Loucy (cell line): ENCODE results near the gene LAMA4.

Experiments used
- H2AFZ ChIP-seq: fragments of 200-600 bp; sonication (generic); 2 replicates; pipeline ENCODE4 v1.6.0; 2016; ENCODE audit warnings: antibody characterized with exemption, mild to moderate bottlenecking, low read length, moderate library complexity
- H3F3A ChIP-seq: fragments of 200-600 bp; 2 replicates; pipeline ENCODE4 v1.6.0; 2016; ENCODE audit warnings: antibody characterized with exemption, low read depth, mild to moderate bottlenecking
- H3K27me3 ChIP-seq: fragments of 200-600 bp; sonication (generic); 2 replicates; pipeline ENCODE4 v1.6.1; 2014; ENCODE audit warnings: low read length, mild to moderate bottlenecking; ENCODE audit not compliant: insufficient read depth, poor library complexity, severe bottlenecking
- H3K36me3 ChIP-seq: fragments of 200-600 bp; sonication (generic); 2 replicates; pipeline ENCODE4 v1.6.1; 2016; ENCODE audit warnings: low read length; ENCODE audit not compliant: insufficient read depth
- H3K4me1 ChIP-seq: fragments of 200-600 bp; sonication (generic); 2 replicates; pipeline ENCODE4 v1.5.1; 2014; ENCODE audit warnings: low read length, mild to moderate bottlenecking; ENCODE audit not compliant: insufficient read depth, poor library complexity, severe bottlenecking
- H3K4me2 ChIP-seq: fragments of 200-600 bp; sonication (generic); 2 replicates; pipeline ENCODE4 v1.6.0; 2014; ENCODE audit warnings: antibody characterized with exemption, low read length, low read depth, mild to moderate bottlenecking; ENCODE audit not compliant: poor library complexity, severe bottlenecking
- H3K4me3 ChIP-seq: fragments of 200-600 bp; sonication (generic); 2 replicates; pipeline ENCODE4 v1.5.1; 2014; ENCODE audit warnings: low read length, mild to moderate bottlenecking, mixed read lengths; ENCODE audit not compliant: poor library complexity, severe bottlenecking
- H3K79me2 ChIP-seq: fragments of 200-600 bp; sonication (generic); 2 replicates; pipeline ENCODE4 v1.6.1; 2014; ENCODE audit warnings: low read length; ENCODE audit not compliant: insufficient read depth
- H3K9ac ChIP-seq: fragments of 200-600 bp; sonication (generic); 2 replicates; pipeline ENCODE4 v1.6.0; 2014; ENCODE audit warnings: mild to moderate bottlenecking, low read depth, low read length, moderate library complexity; ENCODE audit not compliant: poor library complexity, severe bottlenecking
- H3K9me2 ChIP-seq: fragments of 200-600 bp; sonication (generic); replicated peaks from 2 replicates; pipeline ENCODE4 v1.6.1; 2016; ENCODE audit warnings: low read depth, low read length, mixed read lengths
- H3K9me3 ChIP-seq: fragments of 200-600 bp; sonication (generic); 2 replicates; pipeline ENCODE4 v1.6.1; 2014; ENCODE audit warnings: mild to moderate bottlenecking, antibody characterized with exemption, low read length, low read depth; ENCODE audit not compliant: insufficient read depth
- H4K20me1 ChIP-seq: fragments of 200-600 bp; sonication (generic); 2 replicates; pipeline ENCODE4 v1.6.0; 2014; ENCODE audit warnings: antibody characterized with exemption, low read length, mild to moderate bottlenecking; ENCODE audit not compliant: insufficient read depth, poor library complexity, severe bottlenecking
- EZH2phosphoT487 ChIP-seq: fragments of 200-600 bp; IDR thresholded peaks from 2 replicates; pipeline ENCODE4 v1.6.1; 2018; ENCODE audit warnings: antibody characterized with exemption, mild to moderate bottlenecking, moderate library complexity, borderline replicate concordance
- TF ChIP-seq, protein P1 (sequence below): fragments of 200-600 bp; sonication (generic); conservative IDR thresholded peaks from 2 replicates; pipeline ENCODE4 v1.5.1; 2014; ENCODE audit warnings: mild to moderate bottlenecking, antibody characterized with exemption, low read length

LAMA4 gene

DNA sequence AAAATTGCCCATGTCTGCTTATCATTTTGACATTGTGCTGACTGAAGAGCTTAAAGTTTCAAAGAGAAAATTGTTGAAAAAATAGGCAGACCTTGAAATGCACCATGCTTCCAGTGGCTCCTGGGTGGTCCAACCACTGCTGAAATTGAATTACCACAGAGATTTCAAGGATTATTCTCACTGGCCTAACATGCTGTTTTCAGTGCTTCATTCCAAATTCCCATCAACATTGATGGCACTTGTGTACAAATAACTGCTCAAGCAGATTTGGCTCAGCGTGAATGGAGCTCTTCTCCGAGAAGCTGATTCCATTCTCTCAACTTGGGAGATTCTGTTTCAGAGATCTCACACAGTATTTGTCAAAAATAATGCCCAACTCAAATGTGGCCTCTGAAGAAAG is 75.5 kb downstream of the LAMA4 start:
- no peaks in the 10 kb centered on the region for H3K9me2 ChIP-seq
- H3K79me2 ChIP-seq: no peaks in the 10 kb centered on the region
- no peak overlapping the region for H3K9ac ChIP-seq
- no peak overlapping the region for H3K4me3 ChIP-seq
- H2AFZ ChIP-seq: no peak overlapping the region
- H3K27me3 ChIP-seq: peaks cover 37% of the 10 kb centered on the region
- H4K20me1 ChIP-seq: no peaks in the 10 kb centered on the region
- H3K4me1 ChIP-seq: no peaks in the 10 kb centered on the region
- no peaks in the 10 kb centered on the region for H3K9me3 ChIP-seq
- no peak for TF ChIP-seq EZH2phosphoT487
- TF ChIP-seq, protein P1, sequence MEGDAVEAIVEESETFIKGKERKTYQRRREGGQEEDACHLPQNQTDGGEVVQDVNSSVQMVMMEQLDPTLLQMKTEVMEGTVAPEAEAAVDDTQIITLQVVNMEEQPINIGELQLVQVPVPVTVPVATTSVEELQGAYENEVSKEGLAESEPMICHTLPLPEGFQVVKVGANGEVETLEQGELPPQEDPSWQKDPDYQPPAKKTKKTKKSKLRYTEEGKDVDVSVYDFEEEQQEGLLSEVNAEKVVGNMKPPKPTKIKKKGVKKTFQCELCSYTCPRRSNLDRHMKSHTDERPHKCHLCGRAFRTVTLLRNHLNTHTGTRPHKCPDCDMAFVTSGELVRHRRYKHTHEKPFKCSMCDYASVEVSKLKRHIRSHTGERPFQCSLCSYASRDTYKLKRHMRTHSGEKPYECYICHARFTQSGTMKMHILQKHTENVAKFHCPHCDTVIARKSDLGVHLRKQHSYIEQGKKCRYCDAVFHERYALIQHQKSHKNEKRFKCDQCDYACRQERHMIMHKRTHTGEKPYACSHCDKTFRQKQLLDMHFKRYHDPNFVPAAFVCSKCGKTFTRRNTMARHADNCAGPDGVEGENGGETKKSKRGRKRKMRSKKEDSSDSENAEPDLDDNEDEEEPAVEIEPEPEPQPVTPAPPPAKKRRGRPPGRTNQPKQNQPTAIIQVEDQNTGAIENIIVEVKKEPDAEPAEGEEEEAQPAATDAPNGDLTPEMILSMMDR: no peak
- no peak overlapping the region for H3K4me2 ChIP-seq
- no peaks in the 10 kb centered on the region for H3K36me3 ChIP-seq
- no peaks in the 10 kb centered on the region for H3F3A ChIP-seq

DNA sequence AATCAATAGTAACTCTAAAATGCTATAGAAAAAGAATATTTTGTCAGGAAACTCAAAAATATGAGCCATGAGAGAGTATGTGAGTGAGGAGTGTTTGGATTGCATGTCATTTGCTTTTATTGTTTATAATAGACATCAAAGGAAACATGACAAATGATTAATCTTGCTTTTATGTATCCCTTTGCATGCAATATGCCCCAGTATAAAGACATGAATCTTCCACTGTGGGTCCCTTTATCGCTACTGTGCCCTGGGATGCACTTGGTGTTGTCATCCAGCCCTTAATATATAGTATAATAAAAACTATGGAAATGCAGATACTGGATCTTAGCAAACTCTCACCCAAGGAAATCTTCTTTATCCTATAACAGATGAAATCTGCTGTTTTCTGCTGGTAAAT is 77.3 kb downstream of the LAMA4 start:
- Histone ChIP-seq H3K27me3 (peaks cover 22% of the 10 kb centered on the region), H3F3A (no peaks in the 10 kb centered on the region), H3K4me2 (no peak overlapping the region), H3K79me2 (no peaks in the 10 kb centered on the region), H2AFZ (no peak overlapping the region), H3K4me1 (no peaks in the 10 kb centered on the region), H3K4me3 (no peak overlapping the region), H4K20me1 (no peaks in the 10 kb centered on the region), H3K9me3 (no peaks in the 10 kb centered on the region), H3K9ac (no peak overlapping the region), H3K9me2 (no peaks in the 10 kb centered on the region), H3K36me3 (no peaks in the 10 kb centered on the region)
- TF ChIP-seq, protein P1: no peak
- no peak for TF ChIP-seq EZH2phosphoT487

DNA sequence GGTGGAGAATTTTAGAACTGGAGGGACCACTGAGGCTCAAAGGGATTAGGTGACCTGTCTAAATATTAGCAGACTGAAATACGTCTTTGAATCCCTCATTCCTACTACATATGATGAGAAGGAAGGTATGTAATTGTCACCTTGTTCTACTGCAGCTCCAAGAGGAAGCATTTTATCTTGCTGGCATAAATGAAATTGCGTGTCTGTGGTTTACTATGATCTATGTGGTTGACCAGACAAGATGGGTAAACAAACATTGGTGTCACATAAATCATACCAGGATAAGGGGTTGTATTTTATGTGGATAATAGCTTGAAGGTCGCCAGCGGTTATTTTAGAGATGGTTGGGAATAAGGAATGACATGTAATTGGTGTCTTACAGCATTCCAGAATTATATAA is 78.2 kb downstream of the LAMA4 start:
- H3K9me3 ChIP-seq: no peaks in the 10 kb centered on the region
- H4K20me1 ChIP-seq: no peaks in the 10 kb centered on the region
- no peak overlapping the region for H2AFZ ChIP-seq
- no peak overlapping the region for H3K9ac ChIP-seq
- H3K9me2 ChIP-seq: no peaks in the 10 kb centered on the region
- H3F3A ChIP-seq: no peaks in the 10 kb centered on the region
- no peaks in the 10 kb centered on the region for H3K36me3 ChIP-seq
- no peaks in the 10 kb centered on the region for H3K4me1 ChIP-seq
- H3K27me3 ChIP-seq: peaks cover 25% of the 10 kb centered on the region
- H3K4me3 ChIP-seq: no peak overlapping the region
- no peak for TF ChIP-seq EZH2phosphoT487
- TF ChIP-seq, protein P1: no peak
- no peak overlapping the region for H3K4me2 ChIP-seq
- no peaks in the 10 kb centered on the region for H3K79me2 ChIP-seq
